Urothelium cell line (cell line): ENCODE data around the gene RAD51B.

ENCODE experiments used
- DNase-seq: peaks from one replicate; pipeline ENCODE4 v3.0.0; 2011; ENCODE audit warnings: low spot score, mixed read lengths
- FAIRE-seq: peaks from 2 replicates; lab custom pipeline; 2011; peaks lifted over from hg19 to GRCh38; lab: Jason Lieb, UNC

Gene RAD51B

GRCh38 chr14:68137704-68138619, 318.4 kb downstream of the RAD51B start:
- DNase-seq, result peak; percentile 97
- FAIRE-seq, result peak; percentile 99

GRCh38 chr14:68139431-68140075, 320.0 kb downstream of the RAD51B start:
- FAIRE-seq (peak; percentile 48), DNase-seq (no peak)

- peak; percentile 97 for FAIRE-seq
- peak; percentile 89 for DNase-seq
Observed at GRCh38 chr14:68140076-68140741, 320.6 kb downstream of the RAD51B start.

- DNase-seq (no peak), FAIRE-seq (no peak)
Observed at GRCh38 chr14:68140806-68141205, 321.2 kb downstream of the RAD51B start.

GRCh38 chr14:68141281-68142088, 321.9 kb downstream of the RAD51B start:
- peak; percentile 48 for DNase-seq
- FAIRE-seq, result peak; percentile 92

GRCh38 chr14:68143341-68143841, 323.8 kb downstream of the RAD51B start:
- FAIRE-seq (peak; percentile 83), DNase-seq (no peak)

GRCh38 chr14:68144051-68144681, 324.6 kb downstream of the RAD51B start:
- no peak for FAIRE-seq
- no peak for DNase-seq

- DNase-seq (no peak), FAIRE-seq (peak; percentile 85)
Observed at GRCh38 chr14:68145036-68145435, 325.5 kb downstream of the RAD51B start.

- DNase-seq (no peak), FAIRE-seq (no peak)
Observed at GRCh38 chr14:68145539-68145938, 326.0 kb downstream of the RAD51B start.

- peak; percentile 94 for FAIRE-seq
Observed at GRCh38 chr14:68146818-68147217, 327.2 kb downstream of the RAD51B start.

GRCh38 chr14:68147303-68147702, 327.7 kb downstream of the RAD51B start:
- DNase-seq (no peak), FAIRE-seq (no peak)

More at GRCh38 chr14:68146818-68147217, 327.2 kb downstream of the RAD51B start:
- peak; percentile 92 for DNase-seq

GRCh38 chr14:68148276-68148675, 328.7 kb downstream of the RAD51B start:
- FAIRE-seq, result no peak
- DNase-seq, result no peak

- FAIRE-seq, result no peak
- no peak for DNase-seq
Observed at GRCh38 chr14:68148763-68149162, 329.2 kb downstream of the RAD51B start.

- no peak for DNase-seq
- no peak for FAIRE-seq
Observed at GRCh38 chr14:68153275-68153674, 333.7 kb downstream of the RAD51B start.

- FAIRE-seq, result no peak
Observed at GRCh38 chr14:68154275-68154674, 334.7 kb downstream of the RAD51B start.

GRCh38 chr14:68157971-68158371, 338.4 kb downstream of the RAD51B start:
- DNase-seq (no peak), FAIRE-seq (no peak)

More at GRCh38 chr14:68154275-68154674, 334.7 kb downstream of the RAD51B start:
- DNase-seq, result no peak

- DNase-seq, result no peak
- no peak for FAIRE-seq
Observed at GRCh38 chr14:68158640-68159039, 339.1 kb downstream of the RAD51B start.

- no peak for DNase-seq
- FAIRE-seq, result no peak
Observed at GRCh38 chr14:68159701-68160633, 340.4 kb downstream of the RAD51B start.
